HepG2 (cell line): ENCODE measurements around the gene ABHD1. TPM values are rescaled to one million over a fixed set of nuclear protein-coding genes. Genes with fewer than 3 reads are reported as not detected.

Experiments used
- EEA1 ChIP-seq: sonication (generic); formaldehyde crosslinking; IDR thresholded peaks from 2 replicates; pipeline ENCODE4 v1.5.1; 2020; ENCODE audit warnings: mild to moderate bottlenecking, missing genetic modification reagents, borderline replicate concordance
- HHEX ChIP-seq: IDR thresholded peaks from 2 replicates; pipeline ENCODE4 v1.6.1; 2016; ENCODE audit warnings: control low read depth
- KLF15 ChIP-seq: sonication (generic); formaldehyde crosslinking; IDR thresholded peaks from 2 replicates; pipeline ENCODE4 v1.8.1; 2023; ENCODE audit warnings: borderline replicate concordance, mild to moderate bottlenecking, inconsistent platforms, missing genetic modification reagents, mixed read lengths
- NFIB ChIP-seq: sonication (generic); formaldehyde crosslinking; IDR thresholded peaks from 2 replicates; pipeline ENCODE4 v1.9.0; 2021; ENCODE audit warnings: missing genetic modification reagents, mild to moderate bottlenecking, borderline replicate concordance
- SP1 ChIP-seq, 2 experiments: fragments of 450-650 bp in 1 of 2; sonication (generic) in 1 of 2; formaldehyde crosslinking in 1 of 2; IDR thresholded peaks; 2 replicates each; pipeline versions ENCODE4 v1.4.0 to v1.6.1; 2016 to 2020; ENCODE audit warnings: missing genetic modification reagents in 1 of 2
- TAF1 ChIP-seq: sonication (generic); formaldehyde crosslinking; IDR thresholded peaks from 2 replicates; pipeline ENCODE4 v1.4.0; 2020; ENCODE audit warnings: missing genetic modification reagents
- ZNF235 ChIP-seq: sonication (generic); formaldehyde crosslinking; IDR thresholded peaks from 2 replicates; pipeline ENCODE4 v1.8.1; 2023; ENCODE audit warnings: mild to moderate bottlenecking, missing genetic modification reagents, borderline replicate concordance
- ZNF382 ChIP-seq: sonication (generic); formaldehyde crosslinking; IDR thresholded peaks from 2 replicates; pipeline ENCODE4 v1.5.0; 2020; ENCODE audit warnings: missing genetic modification reagents, mild to moderate bottlenecking, borderline replicate concordance
- ZNF768 ChIP-seq: sonication (generic); formaldehyde crosslinking; IDR thresholded peaks from 2 replicates; pipeline ENCODE4 v1.4.0; 2020; ENCODE audit warnings: missing genetic modification reagents
- polyA plus RNA-seq, 8 experiments: library from polyadenylated mRNA; depleted of rRNA in 3 of 8; stranded (reverse) in 7 of 8; unstranded in 1 of 8; fragments of >200 nt; fragmentation: Illumina TruSeq in 4 of 8; extraction: Trizol in 4 of 8; gene quantifications; 2 replicates each; pipeline versions ENCODE4 v1.2.1 to v1.2.3, GENCODE V29; 2011 to 2016; ENCODE audit warnings: low read depth in 4 of 8, missing spikeins in 1 of 8, mixed read lengths in 1 of 8; ENCODE audit not compliant: insufficient read depth in 1 of 8
- total RNA-seq, 5 experiments: library from RNA; depleted of rRNA; stranded (reverse); fragments of >200 nt; fragmentation: Illumina TruSeq; extraction: Trizol; gene quantifications; 2 replicates each; pipeline ENCODE4 v1.2.3, GENCODE V29; 2016; ENCODE audit warnings: low read depth in 1 of 5
- TF ChIP-seq, protein P1 (sequence below): sonication (generic); formaldehyde crosslinking; IDR thresholded peaks from 2 replicates; pipeline ENCODE4 v1.4.0; 2020; ENCODE audit warnings: mild to moderate bottlenecking, missing genetic modification reagents
- TF ChIP-seq, protein P2 (sequence below): sonication (generic); formaldehyde crosslinking; IDR thresholded peaks from 2 replicates; pipeline ENCODE4 v1.4.0; 2020; ENCODE audit warnings: missing genetic modification reagents
- TF ChIP-seq, protein P3 (sequence below): sonication (generic); formaldehyde crosslinking; IDR thresholded peaks from 2 replicates; pipeline ENCODE4 v1.4.0; 2020; ENCODE audit warnings: mild to moderate bottlenecking, missing genetic modification reagents

ABHD1 gene
- total and polyA plus RNA-seq, 2 of the 13 experiments (the other 11 are each of a cell fraction or from before 2014, with no cell fraction given) = 0.04 to 0.81 TPM

DNA sequence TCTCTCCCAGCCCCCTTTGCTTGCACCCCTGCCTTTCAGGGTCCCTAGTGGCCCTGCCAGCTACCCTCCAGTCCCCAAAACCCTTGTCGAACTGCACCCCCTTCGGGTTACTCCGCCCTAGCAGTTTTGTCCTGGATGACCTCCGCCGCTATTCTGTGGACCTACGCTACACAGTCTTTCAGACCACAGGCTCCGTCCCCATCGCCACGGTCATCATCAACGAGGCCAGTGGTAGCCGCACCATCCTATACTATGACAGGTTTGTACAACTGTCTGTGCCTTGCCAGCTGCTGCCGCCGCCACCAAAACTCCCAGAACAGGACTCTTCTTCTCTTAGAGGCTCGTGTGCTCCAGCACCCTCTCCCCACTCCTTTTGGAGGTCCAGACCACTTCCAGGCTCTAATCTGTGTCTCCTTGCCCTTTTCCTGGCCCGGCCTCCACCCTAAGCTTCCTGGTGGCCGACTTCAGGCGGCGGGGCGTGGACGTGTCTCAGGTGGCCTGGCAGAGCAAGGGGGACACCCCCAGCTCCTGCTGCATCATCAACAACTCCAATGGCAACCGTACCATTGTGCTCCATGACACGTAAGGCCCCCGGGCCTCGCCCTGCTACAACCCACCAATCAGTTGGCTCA, 29.1 kb upstream of the ABHD1 start (continued):
- TF ChIP-seq, protein P1, sequence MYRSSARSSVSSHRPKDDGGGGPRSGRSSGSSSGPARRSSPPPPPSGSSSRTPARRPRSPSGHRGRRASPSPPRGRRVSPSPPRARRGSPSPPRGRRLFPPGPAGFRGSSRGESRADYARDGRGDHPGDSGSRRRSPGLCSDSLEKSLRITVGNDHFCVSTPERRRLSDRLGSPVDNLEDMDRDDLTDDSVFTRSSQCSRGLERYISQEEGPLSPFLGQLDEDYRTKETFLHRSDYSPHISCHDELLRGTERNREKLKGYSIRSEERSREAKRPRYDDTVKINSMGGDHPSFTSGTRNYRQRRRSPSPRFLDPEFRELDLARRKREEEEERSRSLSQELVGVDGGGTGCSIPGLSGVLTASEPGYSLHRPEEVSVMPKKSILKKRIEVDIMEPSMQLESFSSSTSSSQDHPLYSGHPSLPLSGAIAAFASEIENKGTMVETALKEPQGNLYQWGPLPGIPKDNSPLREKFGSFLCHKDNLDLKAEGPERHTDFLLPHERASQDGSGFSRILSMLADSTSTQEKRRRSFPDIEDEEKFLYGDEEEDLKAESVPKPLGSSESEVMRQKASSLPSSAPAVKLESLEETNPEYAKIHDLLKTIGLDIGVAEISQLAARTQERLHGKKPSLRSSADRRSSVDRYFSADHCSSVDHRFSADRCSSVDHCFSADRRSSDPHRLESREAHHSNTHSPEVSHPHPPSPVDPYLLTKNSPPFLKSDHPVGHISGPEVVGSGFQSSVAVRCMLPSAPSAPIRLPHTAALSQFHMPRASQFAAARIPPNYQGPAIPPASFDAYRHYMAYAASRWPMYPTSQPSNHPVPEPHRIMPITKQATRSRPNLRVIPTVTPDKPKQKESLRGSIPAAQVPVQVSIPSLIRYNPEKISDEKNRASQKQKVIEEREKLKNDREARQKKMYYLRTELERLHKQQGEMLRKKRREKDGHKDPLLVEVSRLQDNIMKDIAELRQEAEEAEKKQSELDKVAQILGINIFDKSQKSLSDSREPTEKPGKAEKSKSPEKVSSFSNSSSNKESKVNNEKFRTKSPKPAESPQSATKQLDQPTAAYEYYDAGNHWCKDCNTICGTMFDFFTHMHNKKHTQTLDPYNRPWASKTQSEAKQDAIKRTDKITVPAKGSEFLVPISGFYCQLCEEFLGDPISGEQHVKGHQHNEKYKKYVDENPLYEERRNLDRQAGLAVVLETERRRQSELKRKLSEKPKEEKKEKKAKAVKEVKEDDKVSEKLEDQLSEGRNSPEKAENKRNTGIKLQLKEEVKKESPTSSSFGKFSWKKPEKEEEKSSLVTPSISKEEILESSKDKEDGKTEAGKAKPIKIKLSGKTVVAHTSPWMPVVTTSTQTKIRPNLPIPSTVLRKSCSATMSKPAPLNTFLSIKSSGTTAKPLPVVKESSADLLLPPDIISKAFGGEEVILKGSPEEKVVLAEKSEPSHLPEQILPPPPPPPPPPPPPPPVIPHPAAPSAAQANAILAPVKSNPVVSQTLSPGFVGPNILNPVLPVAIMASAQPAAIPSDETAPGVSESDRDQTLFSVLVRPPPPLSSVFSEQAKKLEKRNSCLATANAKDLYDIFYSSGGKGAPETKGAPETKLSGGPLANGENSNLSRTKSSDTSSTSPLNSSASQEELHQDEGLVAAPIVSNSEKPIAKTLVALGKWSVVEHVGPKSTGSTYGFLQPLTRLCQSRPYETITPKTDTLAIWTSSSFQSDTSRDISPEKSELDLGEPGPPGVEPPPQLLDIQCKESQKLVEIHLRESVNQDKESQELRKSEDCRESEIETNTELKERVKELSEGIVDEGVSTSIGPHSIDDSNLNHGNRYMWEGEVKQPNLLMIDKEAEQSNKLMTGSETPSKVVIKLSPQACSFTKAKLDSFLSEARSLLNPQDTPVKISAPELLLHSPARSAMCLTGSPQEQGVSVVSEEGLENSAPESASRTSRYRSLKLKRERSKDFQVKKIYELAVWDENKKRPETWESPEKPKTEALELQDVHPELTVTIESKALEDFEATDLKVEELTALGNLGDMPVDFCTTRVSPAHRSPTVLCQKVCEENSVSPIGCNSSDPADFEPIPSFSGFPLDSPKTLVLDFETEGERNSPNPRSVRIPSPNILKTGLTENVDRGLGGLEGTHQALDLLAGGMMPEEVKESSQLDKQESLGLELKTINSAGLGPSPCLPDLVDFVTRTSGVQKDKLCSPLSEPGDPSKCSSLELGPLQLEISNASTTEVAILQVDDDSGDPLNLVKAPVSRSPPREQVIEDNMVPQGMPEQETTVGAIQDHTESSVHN (CRISPR knock-in tag) = no peak
- TF ChIP-seq EEA1 (CRISPR knock-in tag) (no peak), NFIB (CRISPR knock-in tag) (peak; percentile 86; the same call in 1 of the 2 replicates), KLF15 (CRISPR knock-in tag) (no peak), HHEX (CRISPR knock-in tag) (no peak), ZNF382 (CRISPR knock-in tag) (no peak), TAF1 (no peak), ZNF768 (CRISPR knock-in tag) (0 out of 2 replicates have a peak, but pooled peaks have one; percentile 29), SP1 (IDR thresholded peaks at IDR 0.05) (no peak), SP1 (CRISPR knock-in tag; IDR thresholded peaks at IDR 0.05) (no peak), ZNF235 (CRISPR knock-in tag) (peak; percentile 73; the same call in 1 of the 2 replicates)
- TF ChIP-seq, protein P2, sequence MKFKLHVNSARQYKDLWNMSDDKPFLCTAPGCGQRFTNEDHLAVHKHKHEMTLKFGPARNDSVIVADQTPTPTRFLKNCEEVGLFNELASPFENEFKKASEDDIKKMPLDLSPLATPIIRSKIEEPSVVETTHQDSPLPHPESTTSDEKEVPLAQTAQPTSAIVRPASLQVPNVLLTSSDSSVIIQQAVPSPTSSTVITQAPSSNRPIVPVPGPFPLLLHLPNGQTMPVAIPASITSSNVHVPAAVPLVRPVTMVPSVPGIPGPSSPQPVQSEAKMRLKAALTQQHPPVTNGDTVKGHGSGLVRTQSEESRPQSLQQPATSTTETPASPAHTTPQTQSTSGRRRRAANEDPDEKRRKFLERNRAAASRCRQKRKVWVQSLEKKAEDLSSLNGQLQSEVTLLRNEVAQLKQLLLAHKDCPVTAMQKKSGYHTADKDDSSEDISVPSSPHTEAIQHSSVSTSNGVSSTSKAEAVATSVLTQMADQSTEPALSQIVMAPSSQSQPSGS (CRISPR knock-in tag) = no peak
- TF ChIP-seq, protein P3, sequence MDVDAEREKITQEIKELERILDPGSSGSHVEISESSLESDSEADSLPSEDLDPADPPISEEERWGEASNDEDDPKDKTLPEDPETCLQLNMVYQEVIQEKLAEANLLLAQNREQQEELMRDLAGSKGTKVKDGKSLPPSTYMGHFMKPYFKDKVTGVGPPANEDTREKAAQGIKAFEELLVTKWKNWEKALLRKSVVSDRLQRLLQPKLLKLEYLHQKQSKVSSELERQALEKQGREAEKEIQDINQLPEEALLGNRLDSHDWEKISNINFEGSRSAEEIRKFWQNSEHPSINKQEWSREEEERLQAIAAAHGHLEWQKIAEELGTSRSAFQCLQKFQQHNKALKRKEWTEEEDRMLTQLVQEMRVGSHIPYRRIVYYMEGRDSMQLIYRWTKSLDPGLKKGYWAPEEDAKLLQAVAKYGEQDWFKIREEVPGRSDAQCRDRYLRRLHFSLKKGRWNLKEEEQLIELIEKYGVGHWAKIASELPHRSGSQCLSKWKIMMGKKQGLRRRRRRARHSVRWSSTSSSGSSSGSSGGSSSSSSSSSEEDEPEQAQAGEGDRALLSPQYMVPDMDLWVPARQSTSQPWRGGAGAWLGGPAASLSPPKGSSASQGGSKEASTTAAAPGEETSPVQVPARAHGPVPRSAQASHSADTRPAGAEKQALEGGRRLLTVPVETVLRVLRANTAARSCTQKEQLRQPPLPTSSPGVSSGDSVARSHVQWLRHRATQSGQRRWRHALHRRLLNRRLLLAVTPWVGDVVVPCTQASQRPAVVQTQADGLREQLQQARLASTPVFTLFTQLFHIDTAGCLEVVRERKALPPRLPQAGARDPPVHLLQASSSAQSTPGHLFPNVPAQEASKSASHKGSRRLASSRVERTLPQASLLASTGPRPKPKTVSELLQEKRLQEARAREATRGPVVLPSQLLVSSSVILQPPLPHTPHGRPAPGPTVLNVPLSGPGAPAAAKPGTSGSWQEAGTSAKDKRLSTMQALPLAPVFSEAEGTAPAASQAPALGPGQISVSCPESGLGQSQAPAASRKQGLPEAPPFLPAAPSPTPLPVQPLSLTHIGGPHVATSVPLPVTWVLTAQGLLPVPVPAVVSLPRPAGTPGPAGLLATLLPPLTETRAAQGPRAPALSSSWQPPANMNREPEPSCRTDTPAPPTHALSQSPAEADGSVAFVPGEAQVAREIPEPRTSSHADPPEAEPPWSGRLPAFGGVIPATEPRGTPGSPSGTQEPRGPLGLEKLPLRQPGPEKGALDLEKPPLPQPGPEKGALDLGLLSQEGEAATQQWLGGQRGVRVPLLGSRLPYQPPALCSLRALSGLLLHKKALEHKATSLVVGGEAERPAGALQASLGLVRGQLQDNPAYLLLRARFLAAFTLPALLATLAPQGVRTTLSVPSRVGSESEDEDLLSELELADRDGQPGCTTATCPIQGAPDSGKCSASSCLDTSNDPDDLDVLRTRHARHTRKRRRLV (CRISPR knock-in tag) = peak; percentile 21; the same call in 1 of the 2 replicates
